ENCODE measurements around the gene FAM3B.

The FAM3B gene

GRCh38 chr21:41350436-41351155, 34.0 kb downstream of the FAM3B start:
- no peak for TF ChIP-seq SPI1 (IDR thresholded peaks at IDR 0.05; ENCODE audit: borderline replicate concordance, low read depth)
- TF ChIP-seq CTCF (IDR thresholded peaks at IDR 0.05; ENCODE audit: insufficient read depth, low read length): no peak
- TF ChIP-seq POLR2AphosphoS5 (IDR thresholded peaks at IDR 0.05; ENCODE audit: low read depth): no peak
- no peak for TF ChIP-seq GABPA (IDR thresholded peaks at IDR 0.05; ENCODE audit: low read depth)
- TF ChIP-seq REST (IDR thresholded peaks at IDR 0.05; ENCODE audit: insufficient replicate concordance, low read depth): no peak
- Histone ChIP-seq H3K4me3 (replicated peaks; ENCODE audit: insufficient read depth, low read length) (no peak overlapping the region), H3K27me3 (ENCODE audit: insufficient read depth, poor library complexity, severe bottlenecking) (no peaks in the 10 kb centered on the region), H3K27ac (replicated peaks) (no peak overlapping the region)
- DNase-seq (ENCODE audit: low read depth in 1 of 2, low spot score in 1 of 2): no peak

GRCh38 chr21:41357546-41357945, 40.9 kb downstream of the FAM3B start:
- Histone ChIP-seq H3K27me3 (ENCODE audit: insufficient read depth, poor library complexity, severe bottlenecking) (no peaks in the 10 kb centered on the region), H3K27ac (replicated peaks) (no peak overlapping the region), H3K4me3 (replicated peaks; ENCODE audit: insufficient read depth, low read length) (no peak overlapping the region)
- DNase-seq (ENCODE audit: low read depth in 1 of 2, low spot score in 1 of 2): no peak
- TF ChIP-seq GABPA (IDR thresholded peaks at IDR 0.05; ENCODE audit: low read depth) (no peak), REST (IDR thresholded peaks at IDR 0.05; ENCODE audit: insufficient replicate concordance, low read depth) (no peak), POLR2AphosphoS5 (IDR thresholded peaks at IDR 0.05; ENCODE audit: low read depth) (no peak), SPI1 (IDR thresholded peaks at IDR 0.05; ENCODE audit: borderline replicate concordance, low read depth) (no peak), CTCF (IDR thresholded peaks at IDR 0.05; ENCODE audit: insufficient read depth, low read length) (no peak)

GRCh38 chr21:41358193-41359166, 41.9 kb downstream of the FAM3B start:
- no peak for TF ChIP-seq REST (IDR thresholded peaks at IDR 0.05; ENCODE audit: insufficient replicate concordance, low read depth)
- TF ChIP-seq POLR2AphosphoS5 (IDR thresholded peaks at IDR 0.05; ENCODE audit: low read depth): no peak
- no peak for TF ChIP-seq SPI1 (IDR thresholded peaks at IDR 0.05; ENCODE audit: borderline replicate concordance, low read depth)
- TF ChIP-seq CTCF (IDR thresholded peaks at IDR 0.05; ENCODE audit: insufficient read depth, low read length): no peak
- no peak for TF ChIP-seq GABPA (IDR thresholded peaks at IDR 0.05; ENCODE audit: low read depth)
- no peak overlapping the region for H3K4me3 ChIP-seq (replicated peaks; ENCODE audit: insufficient read depth, low read length)
- no peaks in the 10 kb centered on the region for H3K27me3 ChIP-seq (ENCODE audit: insufficient read depth, poor library complexity, severe bottlenecking)
- no peak for DNase-seq (ENCODE audit: low read depth in 1 of 2, low spot score in 1 of 2)
- H3K27ac ChIP-seq (replicated peaks): no peak overlapping the region
